HG02840 (cell line): Measurements from ENCODE around the gene CPLANE2.
"Not testable (repeated sequence)": the region's sequence is repeated elsewhere in the genome, so short reads cannot be mapped to it uniquely, and the experiment has no call there.

Experiments used
- ATAC-seq: cut with Tn5 transposase; IDR thresholded peaks from one replicate; pipeline ENCODE4 v1.9.1; 2021; ENCODE audit warnings: mild to moderate bottlenecking, moderate library complexity, moderate number of reproducible peaks; ENCODE audit not compliant: unreplicated experiment, low FRiP score

The CPLANE2 gene

DNA sequence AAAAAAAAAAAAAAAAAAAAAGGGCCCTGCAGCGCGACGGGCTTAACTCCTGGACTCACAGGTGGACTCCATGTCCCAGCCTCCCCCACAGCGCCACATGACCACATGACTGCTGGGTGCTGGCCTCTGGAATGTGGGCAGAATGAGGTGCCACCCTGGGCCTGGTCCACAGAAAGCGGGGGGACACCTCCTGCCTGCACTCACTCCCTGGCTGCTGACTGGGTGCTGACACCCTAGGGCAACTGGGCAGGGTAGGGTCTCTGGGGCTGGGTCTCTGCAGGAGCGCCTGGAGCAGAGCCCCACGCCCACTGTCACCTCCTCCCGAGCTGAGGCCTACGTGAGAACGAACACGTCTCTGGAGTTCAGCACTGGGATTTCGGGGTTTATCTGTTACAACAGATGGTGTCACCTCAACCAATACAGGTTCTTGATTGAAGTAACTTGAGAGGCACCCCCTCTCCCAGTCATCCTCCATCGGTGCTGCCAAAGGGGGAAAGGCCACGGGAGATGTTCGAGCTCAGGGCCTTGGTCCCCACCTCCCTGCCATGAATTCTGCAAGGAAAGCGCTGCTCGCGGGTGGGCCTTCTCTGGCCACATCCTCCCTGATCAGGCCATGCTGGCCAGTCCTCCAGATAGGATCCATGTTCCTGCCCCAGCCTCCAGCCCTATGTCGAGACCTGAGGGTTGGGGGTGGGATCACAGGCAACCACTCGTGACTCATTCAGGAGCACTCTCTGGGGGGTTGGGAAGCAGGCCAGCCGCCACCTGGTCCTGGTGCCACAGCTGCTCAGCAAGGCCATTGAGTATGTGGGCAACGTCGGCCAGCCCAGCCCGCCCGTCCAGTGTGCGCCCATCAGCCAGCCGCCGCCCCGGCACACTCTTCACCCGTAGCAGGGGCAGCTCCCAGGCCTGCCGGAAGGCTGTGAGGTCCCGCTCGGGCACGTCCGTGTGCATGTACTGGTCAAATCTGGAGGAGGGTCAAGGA is 5.4 kb downstream of the CPLANE2 start:
- ATAC-seq: no peak

DNA sequence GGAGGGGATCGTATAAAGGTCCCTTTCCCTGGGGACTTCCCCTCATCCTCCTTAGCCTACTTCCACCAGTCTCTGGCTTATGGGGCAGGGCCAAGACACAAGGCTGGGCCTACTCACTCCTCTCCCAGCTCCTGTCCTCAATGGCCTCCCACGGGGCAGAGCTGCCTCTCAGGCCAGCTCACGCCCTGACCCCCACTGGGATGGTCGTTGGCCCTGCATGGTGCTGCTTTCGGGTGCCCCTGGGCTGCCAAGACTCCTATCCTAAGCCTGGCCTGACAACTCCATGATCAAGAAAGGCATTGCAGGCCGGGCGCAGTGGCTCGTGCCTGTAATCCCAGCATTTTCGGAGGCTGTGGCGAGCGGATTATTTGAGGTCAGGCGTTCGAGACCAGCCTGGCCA is 6.2 kb downstream of the CPLANE2 start:
- ATAC-seq: no peak

DNA sequence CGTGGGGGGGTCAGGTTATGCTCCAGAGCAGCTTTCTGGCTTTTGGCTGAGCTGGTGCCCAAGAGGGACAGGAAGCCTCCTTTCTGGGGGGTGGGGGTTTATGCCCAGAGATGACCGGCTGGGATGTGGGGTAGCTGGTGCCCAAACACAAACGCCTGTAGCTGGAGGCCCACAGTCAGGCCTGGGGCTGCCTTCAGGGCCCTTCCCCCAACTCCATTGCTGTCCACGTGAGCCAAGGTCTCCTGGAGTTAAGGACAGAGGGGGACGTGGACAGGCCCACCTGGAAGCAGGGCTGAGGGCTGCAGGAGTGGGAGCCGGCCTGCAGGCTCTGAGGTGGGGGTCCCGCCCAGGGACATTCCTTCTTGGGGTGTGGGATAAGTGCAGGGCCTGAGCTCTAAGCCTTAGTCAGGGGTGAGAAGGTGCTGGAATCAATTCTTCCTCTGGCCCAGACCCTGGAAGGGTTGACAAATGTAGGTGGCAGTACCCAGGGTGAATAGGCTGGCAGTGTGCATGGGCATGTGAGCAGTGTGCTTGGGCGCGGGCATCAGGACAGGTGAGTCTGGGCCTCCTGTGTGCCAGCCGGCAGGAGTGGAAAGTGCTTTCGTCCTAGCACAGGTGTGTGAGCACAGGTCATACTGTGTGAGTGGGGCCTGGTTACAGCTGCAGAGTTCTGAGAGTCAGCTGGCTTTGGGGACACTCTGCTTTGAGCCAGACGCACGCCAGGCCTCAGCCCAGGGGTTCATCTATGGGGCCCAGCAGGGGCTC is 6.8 kb downstream of the CPLANE2 start:
- ATAC-seq: no peak

DNA sequence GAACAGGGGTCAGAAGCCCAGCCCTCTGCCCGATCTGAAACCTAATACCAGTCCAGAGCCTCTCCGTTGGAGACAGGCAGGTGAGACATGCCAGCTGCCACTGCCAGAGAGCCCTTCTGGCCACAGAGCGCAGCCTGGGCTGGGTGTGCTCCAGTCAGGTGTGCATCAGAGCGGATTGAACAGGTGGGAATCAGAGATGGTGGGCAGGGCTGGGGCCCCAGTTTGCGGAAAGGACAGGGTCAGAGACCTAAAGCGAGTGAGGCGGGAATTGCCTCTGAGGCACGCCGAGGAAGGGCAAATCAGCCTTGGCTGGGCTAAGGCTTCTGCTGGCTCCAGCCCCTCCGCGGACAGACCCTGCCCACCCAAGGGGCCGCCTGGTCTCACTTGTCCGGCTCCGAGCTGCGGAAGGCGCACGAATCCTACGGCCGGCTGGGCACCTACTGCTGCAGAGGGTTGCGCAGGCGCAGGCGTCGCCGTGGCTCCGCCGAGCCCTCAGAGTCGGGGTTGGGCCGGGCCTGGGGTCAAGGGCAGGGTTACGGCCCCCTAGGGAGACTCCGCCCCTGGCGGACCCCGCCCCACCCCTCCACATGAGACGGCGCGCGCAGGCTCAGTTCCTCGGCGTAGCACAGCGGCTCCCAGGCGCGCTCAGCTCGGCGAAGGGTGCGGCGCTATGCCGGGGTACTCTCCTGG is 10.3 kb downstream of the CPLANE2 start:
- ATAC-seq: no peak

DNA sequence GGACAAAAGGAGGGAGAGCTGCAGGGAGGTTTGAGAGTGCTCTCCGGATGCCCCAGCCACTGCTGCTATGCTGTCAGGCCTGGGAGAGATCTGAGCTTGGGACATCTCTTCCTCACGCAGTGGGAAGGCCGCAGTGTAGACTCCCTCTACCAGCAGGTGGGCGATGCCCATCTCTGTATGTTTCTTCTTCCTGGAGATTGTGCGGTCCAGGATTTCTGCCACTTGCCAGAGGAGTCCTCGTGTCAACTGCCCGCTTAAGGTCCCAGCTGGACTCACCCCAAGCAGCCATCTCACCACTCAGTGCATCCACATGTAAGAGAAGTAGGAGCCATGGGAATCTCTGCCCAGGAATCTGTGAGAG is 10.9 kb downstream of the CPLANE2 start:
- ATAC-seq: no peak

DNA sequence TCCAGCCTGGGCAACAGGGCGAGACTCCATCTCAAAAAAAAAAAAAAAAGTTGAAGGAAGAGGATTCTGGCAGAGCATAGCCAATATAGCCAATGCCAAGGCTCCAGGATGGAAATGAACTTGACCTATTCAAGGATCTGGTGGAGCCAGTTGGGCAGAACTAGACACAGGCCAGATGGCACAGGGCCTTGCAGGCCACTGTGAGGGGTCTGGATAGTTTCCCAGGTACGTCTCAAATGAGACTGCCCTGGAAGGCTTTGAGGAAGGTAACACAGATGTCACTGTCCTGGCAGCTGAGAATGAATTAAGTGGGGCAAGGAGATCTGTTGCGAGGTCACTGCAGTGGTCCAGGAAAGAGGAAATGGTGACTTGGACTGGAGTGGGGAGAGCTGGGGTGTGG is 12.5 kb downstream of the CPLANE2 start:
- ATAC-seq: no peak

DNA sequence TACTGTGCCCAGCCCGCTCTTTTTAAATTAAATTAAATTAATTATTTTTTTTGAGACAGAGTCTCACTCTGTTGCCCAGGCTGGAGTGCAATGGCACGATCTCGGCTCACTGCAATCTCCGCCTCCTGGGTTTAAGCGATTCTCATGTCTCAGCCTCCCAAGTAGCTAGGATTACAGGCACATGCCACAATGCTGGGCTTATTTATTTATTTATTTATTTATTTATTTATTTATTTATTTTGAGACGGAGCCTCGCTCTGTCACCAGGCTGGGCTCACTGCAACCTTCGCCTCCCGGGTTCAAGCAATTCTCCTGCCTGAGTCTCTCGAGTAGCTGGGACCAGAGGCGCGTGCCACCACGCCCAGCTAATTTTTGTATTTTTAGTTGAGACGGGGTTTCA is 14.3 kb downstream of the CPLANE2 start:
- ATAC-seq: not testable (repeated sequence)

DNA sequence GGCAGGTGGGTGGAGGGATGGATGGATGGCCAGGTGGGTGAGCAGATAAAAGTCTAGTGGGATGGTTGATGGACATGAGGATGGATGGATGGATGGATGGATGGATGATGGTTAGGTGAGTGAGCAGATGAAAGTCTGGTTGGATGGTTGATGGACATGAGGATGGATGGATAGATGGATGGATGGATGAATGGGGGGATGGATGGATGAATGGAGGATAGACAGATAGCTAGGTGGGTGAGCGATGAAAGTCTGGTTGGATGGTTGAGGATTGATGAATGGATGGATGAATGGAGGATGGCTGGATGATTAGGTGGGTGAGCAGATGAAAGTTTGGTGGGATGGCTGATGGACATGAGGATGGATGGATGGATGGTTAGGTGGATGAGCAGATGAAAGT is 15.5 kb downstream of the CPLANE2 start:
- ATAC-seq: no peak

DNA sequence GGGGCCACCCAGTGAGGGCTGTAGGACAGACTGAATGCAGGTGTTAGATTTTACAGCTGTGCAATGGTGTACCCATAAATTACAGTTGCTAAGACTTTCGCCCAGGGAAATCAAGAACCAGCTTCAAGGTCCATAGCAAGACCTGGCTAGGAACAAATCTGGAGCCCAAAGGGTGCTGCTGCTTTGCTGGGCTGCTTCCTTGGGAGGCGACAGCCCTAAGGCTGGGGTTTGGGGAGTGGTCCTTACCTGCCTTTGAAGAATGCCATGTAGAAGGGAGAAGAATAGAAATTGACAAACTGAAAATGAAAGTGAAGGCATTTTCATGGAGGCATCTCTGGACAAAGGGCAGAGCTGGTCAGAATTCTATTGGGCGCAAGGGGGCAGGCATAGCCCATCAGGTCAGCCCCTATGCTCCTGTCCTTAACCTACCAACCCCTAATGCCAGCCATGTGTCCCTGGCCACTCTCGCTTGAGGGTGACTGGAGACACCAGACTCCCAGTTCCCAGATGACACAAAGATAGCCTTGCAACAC is 16.9 kb downstream of the CPLANE2 start:
- ATAC-seq: no peak

DNA sequence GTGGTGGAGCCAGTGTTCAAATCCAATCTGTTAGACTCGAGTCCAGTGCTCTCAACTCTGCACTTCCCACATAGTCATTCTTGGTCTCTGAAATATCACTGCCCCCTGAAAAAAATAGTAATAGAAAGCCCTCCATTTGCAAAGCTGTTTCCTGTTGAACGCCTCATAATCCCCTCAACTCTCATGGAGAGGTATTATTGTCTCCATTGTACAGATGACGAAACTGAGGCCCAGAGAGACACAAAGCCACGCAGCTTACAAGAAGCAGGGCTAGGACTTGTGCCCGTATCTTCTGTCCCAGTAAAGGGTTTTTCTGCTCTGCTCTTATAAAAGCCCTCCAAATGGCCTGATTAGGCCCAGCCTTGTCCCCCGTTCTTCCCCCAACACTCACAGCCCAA is 18.3 kb downstream of the CPLANE2 start:
- no peak for ATAC-seq

DNA sequence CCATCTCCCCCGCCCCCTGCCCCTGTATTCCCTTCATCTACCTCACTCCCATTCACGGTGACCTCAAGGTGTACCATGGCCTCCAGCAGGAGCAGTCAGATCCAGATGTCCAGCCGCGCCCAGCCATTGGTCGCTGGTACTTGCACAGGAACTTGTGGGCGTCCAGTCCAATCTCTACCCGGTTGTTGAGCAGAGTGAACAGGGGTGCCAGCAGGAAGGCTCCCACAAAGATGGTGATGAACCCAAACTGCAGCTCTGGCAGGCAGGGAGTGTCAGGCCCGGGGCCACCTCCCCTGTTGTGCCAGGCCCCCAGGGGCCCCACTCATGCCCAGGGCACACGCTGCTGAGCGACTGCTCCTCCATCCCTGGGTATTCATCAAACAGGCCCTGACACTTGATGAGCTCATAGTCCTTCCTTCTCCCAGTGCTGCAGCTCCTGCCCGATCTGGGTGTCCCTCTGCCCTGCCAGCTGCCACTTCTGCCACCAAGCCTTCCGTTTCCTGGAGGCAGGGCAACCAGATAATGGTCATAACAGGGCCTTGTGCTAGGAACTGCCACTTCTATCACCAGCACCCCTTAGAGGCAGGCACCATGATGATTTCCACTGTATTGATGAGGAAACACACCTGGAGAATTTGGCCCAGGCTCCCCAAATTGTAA is 18.8 kb downstream of the CPLANE2 start:
- no peak for ATAC-seq

DNA sequence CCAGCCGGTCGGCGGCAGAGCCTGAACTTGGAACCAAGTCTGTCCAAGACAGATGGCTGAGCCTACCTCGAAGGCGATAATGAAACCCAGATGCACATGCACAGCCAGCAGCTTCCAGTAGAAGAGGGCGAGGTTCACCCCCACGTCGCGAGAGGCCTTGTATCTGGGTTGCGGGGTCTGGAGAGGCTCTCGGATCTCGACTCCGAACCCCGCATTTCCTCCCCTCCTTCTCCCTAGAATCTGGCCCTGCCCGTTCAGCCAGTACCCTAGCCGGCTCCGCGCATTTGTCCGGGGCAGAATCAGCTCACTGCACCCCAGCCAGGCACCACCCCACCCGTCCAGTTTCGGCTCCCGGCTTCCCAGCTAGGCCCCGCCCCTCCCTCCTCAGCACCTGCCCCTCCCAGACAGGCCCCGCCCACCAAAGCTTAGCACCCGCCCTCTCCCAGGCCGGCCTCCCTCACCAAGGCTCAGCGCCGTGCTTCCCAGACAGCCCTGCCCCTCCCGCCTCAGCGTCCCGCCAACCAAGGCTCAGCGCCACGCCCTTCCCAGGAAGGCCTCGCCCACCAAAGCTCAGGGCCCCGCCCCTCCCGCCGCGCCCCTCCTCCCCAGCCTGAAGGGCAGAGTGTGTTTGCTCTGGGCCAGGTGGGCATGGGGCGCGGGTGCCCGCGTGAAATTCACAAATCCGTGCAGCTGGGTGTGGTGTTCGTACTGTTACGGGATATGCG is 19.8 kb downstream of the CPLANE2 start:
- ATAC-seq: peak; percentile 75

DNA sequence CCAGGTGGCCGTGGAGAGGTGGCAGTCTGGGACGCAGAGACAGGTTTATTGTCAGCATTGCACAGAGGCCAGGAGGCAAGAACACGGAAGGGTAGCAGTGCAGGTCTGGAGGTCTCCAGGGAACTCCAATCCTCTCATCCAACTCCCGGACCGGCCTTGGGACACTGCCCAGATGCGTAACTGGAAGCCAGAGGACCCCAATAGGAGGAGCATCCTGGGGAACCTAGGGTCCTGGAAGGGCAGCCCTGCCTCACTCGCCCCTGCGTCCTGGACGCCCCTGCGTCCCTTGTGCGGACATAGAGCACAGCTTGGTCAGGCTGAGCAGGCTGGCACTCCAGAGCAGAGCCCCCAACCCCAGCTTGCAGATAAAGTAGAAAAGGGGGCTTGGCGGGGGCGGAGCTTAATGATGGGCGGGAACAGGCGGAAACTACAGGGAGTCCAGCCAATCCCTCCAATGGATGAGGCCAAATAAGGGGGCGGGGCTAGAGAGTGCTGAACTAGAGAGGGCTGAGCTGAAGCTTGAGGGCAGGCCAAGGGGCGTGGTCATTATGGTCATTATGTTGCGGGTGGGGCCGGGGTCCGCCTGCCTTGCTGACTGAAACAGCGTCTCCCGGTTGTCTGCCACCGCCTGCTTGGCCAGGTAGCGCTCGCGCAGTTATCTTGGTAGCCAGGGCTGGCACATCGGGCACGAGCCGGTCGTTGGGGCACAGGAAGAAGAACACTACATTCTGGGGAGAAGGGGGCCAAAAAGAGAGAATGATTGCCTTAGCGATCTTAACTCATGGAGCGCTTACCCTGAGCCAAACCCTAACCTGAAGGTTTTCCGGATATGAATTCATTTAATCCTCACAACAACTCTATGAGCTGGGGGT is 20.9 kb downstream of the CPLANE2 start:
- no peak for ATAC-seq

DNA sequence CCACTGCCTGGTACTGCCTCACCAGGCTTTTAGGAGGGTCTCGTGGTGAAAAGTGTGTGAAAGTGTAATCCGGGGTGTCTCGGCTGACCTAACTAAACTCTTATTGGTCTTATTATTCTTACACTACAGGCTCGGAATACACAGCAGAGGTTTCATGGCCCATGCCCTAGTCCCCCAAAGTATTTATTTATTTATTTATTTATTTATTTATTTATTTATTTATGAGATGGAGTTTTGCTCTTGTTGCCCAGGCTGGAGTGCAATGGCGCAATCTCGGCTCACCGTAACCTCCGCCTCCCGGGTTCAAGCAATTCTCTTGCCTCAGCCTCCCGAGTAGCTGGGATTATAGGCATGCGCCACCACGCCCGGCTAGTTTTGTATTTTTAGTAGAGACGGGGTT is 21.7 kb downstream of the CPLANE2 start:
- not testable (repeated sequence) for ATAC-seq

DNA sequence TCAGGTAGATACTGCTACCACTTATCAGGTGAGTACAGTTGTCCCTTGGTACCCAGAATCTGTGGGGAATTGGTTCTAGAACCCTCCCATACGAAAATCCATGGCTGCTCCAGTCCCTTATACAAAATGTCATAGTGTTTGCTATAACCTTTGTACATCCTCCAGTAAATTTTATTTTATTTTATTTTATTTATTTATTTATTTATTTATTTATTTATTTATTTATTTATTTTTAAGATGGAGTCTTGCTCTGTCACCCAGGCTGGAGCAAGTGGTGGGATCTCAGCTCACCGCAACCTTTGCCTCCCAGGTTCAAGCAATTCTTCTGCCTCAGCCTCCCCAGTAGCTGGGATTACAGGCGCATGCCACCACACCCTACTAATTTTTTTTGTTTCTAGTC is 23.4 kb downstream of the CPLANE2 start:
- not testable (repeated sequence) for ATAC-seq

DNA sequence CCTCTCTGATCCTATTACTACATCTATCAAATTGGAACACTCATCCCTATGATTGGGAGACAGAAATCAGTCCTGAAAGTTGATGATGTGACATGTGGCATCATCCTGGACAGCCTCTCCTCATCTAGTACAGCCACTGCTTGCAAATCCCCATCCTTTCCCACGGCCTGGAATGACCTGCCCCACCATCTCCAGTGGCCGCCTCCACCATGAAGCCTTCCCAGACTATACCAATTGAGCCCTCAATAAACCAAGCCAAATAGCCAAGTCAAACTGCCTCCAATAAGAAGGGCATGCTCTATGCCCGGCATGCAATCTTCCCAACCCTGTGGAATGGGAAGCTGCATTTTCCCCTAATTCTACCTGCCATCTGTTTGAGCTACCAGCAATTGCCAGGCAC is 24.0 kb downstream of the CPLANE2 start:
- ATAC-seq: no peak

DNA sequence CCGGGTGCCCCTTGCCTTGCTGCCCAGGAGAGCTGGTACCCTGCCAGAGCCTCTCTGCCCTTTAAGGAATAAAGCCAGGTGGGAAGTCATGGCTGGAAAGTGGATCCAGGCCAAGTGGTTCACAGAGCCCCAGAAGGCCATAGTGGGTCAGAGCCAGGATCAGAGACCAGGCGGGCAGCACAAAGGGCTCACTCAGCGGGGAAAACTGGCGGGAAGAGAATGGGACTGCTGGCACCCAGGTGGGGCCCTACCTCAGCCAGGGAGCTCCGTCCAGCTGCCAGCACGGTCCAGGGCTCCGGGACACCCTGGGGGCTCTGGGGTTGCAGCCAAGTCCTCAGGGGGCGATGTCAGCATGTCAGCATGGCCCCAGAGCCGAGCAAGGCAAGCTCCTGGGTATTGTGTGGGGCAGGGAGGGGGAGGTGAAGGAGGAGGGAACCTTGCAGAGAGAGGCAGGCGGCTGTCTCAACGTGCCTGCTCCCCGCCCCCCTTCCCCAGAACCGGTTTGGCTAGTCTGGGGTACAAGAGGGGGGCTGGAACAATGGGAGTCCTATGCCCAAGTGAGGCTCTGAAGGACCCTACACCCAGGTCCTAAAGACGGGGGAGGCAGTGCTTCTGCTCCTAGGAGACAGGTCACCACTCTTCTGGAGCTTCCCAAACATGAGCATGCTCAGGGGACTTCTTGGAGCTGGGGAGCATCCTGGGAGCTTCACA is 24.6 kb downstream of the CPLANE2 start, which contains the start of gene ARHGEF19:
Gene ARHGEF19, minus strand, starts transcription at position 402 of the 711 bp plus-strand sequence. CDS start 3,598 bp downstream, outside the sequence.
- ATAC-seq: no peak

DNA sequence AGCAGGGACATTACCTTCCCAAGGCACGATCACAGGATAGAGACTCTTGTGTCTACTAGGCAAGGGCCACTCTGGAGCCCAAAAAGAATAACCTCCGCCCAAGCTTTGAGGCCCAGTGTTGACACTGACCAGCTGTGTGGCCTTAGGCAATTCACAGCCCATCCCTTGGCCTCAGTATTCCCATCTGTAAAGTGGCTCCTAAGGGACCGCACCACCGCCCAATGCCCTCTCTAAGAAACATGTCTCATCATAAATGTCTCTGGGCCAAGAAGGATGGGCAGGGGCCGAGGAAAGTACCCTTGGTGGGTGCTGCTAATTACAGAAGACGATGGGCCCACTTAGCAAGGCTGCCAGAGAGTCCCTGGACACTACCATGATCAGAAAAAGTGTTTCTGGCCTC is 25.2 kb downstream of the CPLANE2 start:
- no peak for ATAC-seq
